GM12873 (cell line): ENCODE data around the gene LIN7A.

Experiments used
- CTCF ChIP-seq: IDR thresholded peaks from 2 replicates; pipeline ENCODE4 v1.5.1; 2012; ENCODE audit warnings: low read depth, mild to moderate bottlenecking, moderate library complexity, low read length, control low read depth; ENCODE audit not compliant: insufficient read depth; ENCODE audit errors: missing control alignments

The LIN7A gene

GRCh38 chr12:80895240-80895639 is 42.5 kb downstream of the LIN7A start:
- no peak for TF ChIP-seq CTCF

GRCh38 chr12:80894179-80894578 is 43.6 kb downstream of the LIN7A start:
- no peak for TF ChIP-seq CTCF

GRCh38 chr12:80892597-80893445 is 44.9 kb downstream of the LIN7A start:
- TF ChIP-seq CTCF: no peak

GRCh38 chr12:80884651-80885050 is 53.1 kb downstream of the LIN7A start:
- TF ChIP-seq CTCF: no peak

GRCh38 chr12:80881106-80881505 is 56.6 kb downstream of the LIN7A start:
- no peak for TF ChIP-seq CTCF

GRCh38 chr12:80877721-80878265 is 59.9 kb downstream of the LIN7A start:
- TF ChIP-seq CTCF: no peak

- no peak for TF ChIP-seq CTCF
These were observed 65.7 kb downstream of the LIN7A start for GRCh38 chr12:80872053-80872452.
